CD4-positive, alpha-beta T cell (primary cell): Measurements from ENCODE around the gene GAPT. TPM values are rescaled to one million over a fixed set of nuclear protein-coding genes. Genes with fewer than 3 reads are reported as not detected.
A peak's percentile ranks its signal among the peaks of the same experiment; 100 is the strongest.

Experiments used
- ATAC-seq: fragments of 200-7000 bp; cut with Tn5 transposase; one replicate; pipeline ENCODE4 v1.10.0; 2022; ENCODE audit warnings: mild to moderate bottlenecking; ENCODE audit not compliant: poor library complexity
- CTCF ChIA-PET: fragments of 350-600 bp; sonication (Branson Sonifier 250); formaldehyde crosslinking; loops from one replicate; lab custom pipeline; 2021; ENCODE audit warnings: antibody characterized with exemption, inconsistent platforms; lab: Charles Lee
- POLR2A ChIA-PET: fragments of 350-600 bp; sonication (Branson Sonifier 250); formaldehyde crosslinking; loops from one replicate; lab custom pipeline; 2021; ENCODE audit warnings: antibody characterized with exemption, inconsistent platforms; lab: Charles Lee
- DNase-seq, 14 experiments: peaks; one replicate each; pipeline ENCODE4 v3.0.0-alpha.2; 2013 to 2020; ENCODE audit warnings: mixed read lengths in 2 of 14
- H3K27ac ChIP-seq, 2 donors: one replicate each; pipeline versions ENCODE4 v1.5.1 to v1.7.0; 2013; ENCODE audit warnings: low read length in 2 of 2, low read depth in 1 of 2, mild to moderate bottlenecking in 1 of 2
- H3K27me3 ChIP-seq, 2 experiments: 1 replicate in 1 of 2; 2 replicates in 1 of 2; pipeline versions ENCODE4 v1.6.1 to v1.7.0; 2013; ENCODE audit warnings: low read length in 2 of 2, control low read depth in 1 of 2, mild to moderate bottlenecking in 1 of 2, moderate library complexity in 1 of 2; ENCODE audit not compliant: insufficient read depth in 2 of 2, control insufficient read depth in 1 of 2
- H3K36me3 ChIP-seq: one replicate; pipeline ENCODE4 v1.6.1; 2013; ENCODE audit warnings: low read length, control low read depth; ENCODE audit not compliant: insufficient read depth
- H3K4me1 ChIP-seq: one replicate; pipeline ENCODE4 v1.6.1; 2013; ENCODE audit warnings: low read length, control low read depth; ENCODE audit not compliant: insufficient read depth
- H3K4me3 ChIP-seq: one replicate; pipeline ENCODE4 v1.5.1; 2013; ENCODE audit warnings: mild to moderate bottlenecking, low read length, moderate library complexity
- H3K9me3 ChIP-seq, 2 experiments: 1 replicate in 1 of 2; 2 replicates in 1 of 2; pipeline versions ENCODE4 v1.6.1 to v1.7.0; 2013; ENCODE audit warnings: low read length in 2 of 2, mild to moderate bottlenecking in 2 of 2, control low read depth in 1 of 2, moderate library complexity in 1 of 2; ENCODE audit not compliant: control insufficient read depth in 1 of 2, insufficient read depth in 1 of 2
- H3K27ac Mint-ChIP-seq: one replicate; pipeline ENCODE4 v1.8.0; 2020; ENCODE audit warnings: mixed read lengths
- H3K27me3 Mint-ChIP-seq: one replicate; pipeline ENCODE4 v1.8.0; 2021; ENCODE audit warnings: mixed read lengths
- H3K36me3 Mint-ChIP-seq: one replicate; pipeline ENCODE4 v1.8.0; 2021; ENCODE audit warnings: low read depth, mixed read lengths
- H3K4me1 Mint-ChIP-seq: one replicate; pipeline ENCODE4 v1.8.0; 2021; ENCODE audit warnings: low read depth, mixed read lengths
- H3K4me3 Mint-ChIP-seq: one replicate; pipeline ENCODE4 v1.8.0; 2020; ENCODE audit warnings: mild to moderate bottlenecking, mixed read lengths
- H3K9me3 Mint-ChIP-seq: one replicate; pipeline ENCODE4 v1.8.0; 2020; ENCODE audit warnings: mixed read lengths
- intact Hi-C, 2 experiments: fragments of 100-400 bp; cut with DNase I in 1 of 2; cut with micrococcal nuclease in 1 of 2; formaldehyde crosslinking; loops; one replicate each; pipeline versions ENCODE4 v1.15.1 to v1.9.0; 2023 to 2025; cut with DNase I, micrococcal nuclease
- microRNA-seq: library from miRNA; unstranded; fragments of <30 nt; microRNA quantifications from one replicate; pipeline ENCODE4 v1.2.0, GENCODE V29; 2021; ENCODE audit warnings: borderline microRNAs expressed, borderline replicate concordance
- total RNA-seq, 174 experiments: library from RNA in 2 of 174; stranded (reverse) in 2 of 174; gene quantifications; one replicate each; pipeline ENCODE4 v1.2.3 and lab custom pipeline; 2021 to 2026
- TF ChIP-seq, protein P1 (sequence below): fragments of 200-600 bp; IDR thresholded peaks from one replicate; pipeline ENCODE4 v1.8.0; 2022; ENCODE audit warnings: antibody characterized with exemption, mild to moderate bottlenecking

Gene GAPT
- total RNA-seq, 2 experiments from 2014 or later, result not detected

DNA sequence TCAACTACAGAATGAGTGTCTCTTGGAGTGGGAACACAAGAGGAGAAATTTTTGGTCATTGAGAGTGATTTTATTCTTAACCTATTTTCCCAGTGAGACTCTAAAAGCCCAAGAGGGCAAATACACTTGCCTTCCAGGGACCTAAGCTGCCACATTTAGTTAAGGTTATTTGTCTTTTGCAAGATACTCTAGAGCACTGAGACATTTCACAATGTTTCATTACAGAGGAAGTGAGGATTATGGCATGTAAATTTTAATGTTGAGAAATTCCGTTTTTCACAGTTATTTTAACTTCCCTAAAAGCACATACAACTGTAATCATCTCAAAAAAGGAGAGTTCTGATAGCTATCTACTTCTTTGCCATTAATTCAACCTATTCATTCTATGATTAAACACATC lies 53.0 kb downstream of the GAPT start:
- Histone ChIP-seq H3K36me3 (no peaks in the 10 kb centered on the region), H3K4me1 (no peaks in the 10 kb centered on the region), H3K9me3 (peaks cover 0 to 8% of the 10 kb centered on the region in 2 experiments), H3K27ac (no peak overlapping the region), H3K4me3 (no peak overlapping the region), H3K27me3 (no peaks in the 10 kb centered on the region)
- H3K36me3 Mint-ChIP-seq, result no peaks in the 10 kb centered on the region
- ChIA-PET CTCF (no interaction called here), POLR2A (no interaction called here)
- no peaks in the 10 kb centered on the region for H3K4me1 Mint-ChIP-seq
- no peak overlapping the region for H3K27ac Mint-ChIP-seq
- H3K27me3 Mint-ChIP-seq, result peaks cover 5% of the 10 kb centered on the region
- no peak overlapping the region for H3K4me3 Mint-ChIP-seq
- ATAC-seq, result no peak
- DNase-seq, result peak in 3 of 14 experiments; percentile 6 to 42 (median 31)
- intact Hi-C loops, result no loop called here
- peaks cover 3% of the 10 kb centered on the region for H3K9me3 Mint-ChIP-seq
- TF ChIP-seq, protein P1, sequence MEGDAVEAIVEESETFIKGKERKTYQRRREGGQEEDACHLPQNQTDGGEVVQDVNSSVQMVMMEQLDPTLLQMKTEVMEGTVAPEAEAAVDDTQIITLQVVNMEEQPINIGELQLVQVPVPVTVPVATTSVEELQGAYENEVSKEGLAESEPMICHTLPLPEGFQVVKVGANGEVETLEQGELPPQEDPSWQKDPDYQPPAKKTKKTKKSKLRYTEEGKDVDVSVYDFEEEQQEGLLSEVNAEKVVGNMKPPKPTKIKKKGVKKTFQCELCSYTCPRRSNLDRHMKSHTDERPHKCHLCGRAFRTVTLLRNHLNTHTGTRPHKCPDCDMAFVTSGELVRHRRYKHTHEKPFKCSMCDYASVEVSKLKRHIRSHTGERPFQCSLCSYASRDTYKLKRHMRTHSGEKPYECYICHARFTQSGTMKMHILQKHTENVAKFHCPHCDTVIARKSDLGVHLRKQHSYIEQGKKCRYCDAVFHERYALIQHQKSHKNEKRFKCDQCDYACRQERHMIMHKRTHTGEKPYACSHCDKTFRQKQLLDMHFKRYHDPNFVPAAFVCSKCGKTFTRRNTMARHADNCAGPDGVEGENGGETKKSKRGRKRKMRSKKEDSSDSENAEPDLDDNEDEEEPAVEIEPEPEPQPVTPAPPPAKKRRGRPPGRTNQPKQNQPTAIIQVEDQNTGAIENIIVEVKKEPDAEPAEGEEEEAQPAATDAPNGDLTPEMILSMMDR, result no peak

DNA sequence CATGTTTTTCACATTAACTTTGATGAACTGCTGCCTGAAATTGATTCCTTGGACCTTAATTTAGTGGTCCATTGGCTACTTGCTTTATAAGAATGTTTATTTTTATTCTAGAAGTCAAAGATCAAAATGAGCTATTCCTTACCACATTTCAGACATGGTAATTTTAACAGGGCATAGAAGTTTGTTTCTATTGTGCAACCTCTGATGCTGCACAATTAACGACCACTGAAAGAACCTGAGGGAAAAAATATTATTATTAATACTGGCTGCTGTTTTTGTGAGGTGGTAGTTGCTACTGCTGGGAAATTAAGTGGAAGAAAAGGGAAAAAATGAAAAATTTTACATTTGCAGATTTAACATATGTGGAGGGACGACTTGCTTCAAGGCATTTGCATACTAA lies 53.7 kb downstream of the GAPT start:
- Mint-ChIP-seq H3K4me1 (no peaks in the 10 kb centered on the region), H3K36me3 (no peaks in the 10 kb centered on the region), H3K27ac (no peak overlapping the region), H3K27me3 (peaks cover 5% of the 10 kb centered on the region), H3K9me3 (peaks cover 3% of the 10 kb centered on the region), H3K4me3 (no peak overlapping the region)
- H3K36me3 ChIP-seq, result no peaks in the 10 kb centered on the region
- ChIA-PET POLR2A (no interaction called here), CTCF (no interaction called here)
- H3K4me3 ChIP-seq, result no peak overlapping the region
- no peak overlapping the region for H3K27ac ChIP-seq
- H3K9me3 ChIP-seq, result peaks cover 0 to 12% of the 10 kb centered on the region in 2 experiments
- H3K4me1 ChIP-seq, result no peaks in the 10 kb centered on the region
- ATAC-seq (no peak), DNase-seq (no peak)
- TF ChIP-seq, protein P1, result no peak
- intact Hi-C loops, result no loop called here
- no peaks in the 10 kb centered on the region for H3K27me3 ChIP-seq

DNA sequence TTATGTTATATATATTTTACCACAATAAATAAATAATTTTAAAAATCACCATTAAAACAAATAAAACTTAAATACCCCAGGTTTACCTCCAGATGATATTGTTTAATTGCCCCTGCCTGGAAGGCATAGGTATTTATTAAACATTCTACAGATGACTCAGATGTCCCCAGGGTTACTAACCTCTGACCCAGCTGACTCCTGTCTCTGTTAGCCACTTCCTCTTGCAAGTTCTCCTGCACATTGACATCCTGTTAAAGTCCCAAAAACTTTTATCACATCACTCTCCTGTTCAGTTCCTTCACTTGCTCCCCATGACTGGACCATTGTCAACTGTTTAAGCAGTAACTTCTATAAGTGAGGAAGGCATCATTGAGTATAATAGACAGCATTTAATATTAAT lies 54.7 kb downstream of the GAPT start:
- H3K27ac Mint-ChIP-seq, result no peak overlapping the region
- POLR2A ChIA-PET, result no interaction called here
- H3K9me3 ChIP-seq, result peaks cover 0 to 12% of the 10 kb centered on the region in 2 experiments

More for the DNA sequence above, 54.7 kb downstream of the GAPT start:
- Histone ChIP-seq H3K4me1 (no peaks in the 10 kb centered on the region), H3K27ac (no peak overlapping the region), H3K36me3 (no peaks in the 10 kb centered on the region), H3K27me3 (no peaks in the 10 kb centered on the region), H3K4me3 (no peak overlapping the region)
- TF ChIP-seq, protein P1, result no peak
- peaks cover 3% of the 10 kb centered on the region for H3K9me3 Mint-ChIP-seq
- CTCF ChIA-PET, result no interaction called here
- peaks cover 5% of the 10 kb centered on the region for H3K27me3 Mint-ChIP-seq
- H3K4me3 Mint-ChIP-seq, result no peak overlapping the region
- DNase-seq (peak in 3 of 14 experiments; percentile 4 to 51 (median 42)), ATAC-seq (no peak)
- intact Hi-C loops, result no loop called here
- H3K36me3 Mint-ChIP-seq, result no peaks in the 10 kb centered on the region
- no peaks in the 10 kb centered on the region for H3K4me1 Mint-ChIP-seq

Small RNAs within 50 kb of the gene (microRNA-seq; reads per million reads assigned to microRNA genes)
- gene MIR548AE2, result not detected

Other genes with a start within 250 kb of the GAPT start
- 10 to 100 TPM; 57.2 to 59.7 TPM for gene PLK2, start 31.3 kb upstream of the GAPT start, total RNA-seq
- gene RAB3C, start 91.6 kb downstream of the GAPT start, total RNA-seq, result not detected